OCI-LY1 (cell line): Measurements from ENCODE around the gene SNTG2.

Source experiments
- H2AFZ ChIP-seq: fragments of 200-600 bp; sonication (generic), shearing (Covaris generic); 2 replicates; pipeline ENCODE4 v1.6.0; 2014; ENCODE audit warnings: antibody characterized with exemption, mild to moderate bottlenecking, low read length
- H3F3A ChIP-seq: fragments of 200-600 bp; sonication (generic), shearing (Covaris generic); 2 replicates; pipeline ENCODE4 v1.6.0; 2014; ENCODE audit warnings: mild to moderate bottlenecking, antibody characterized with exemption, low read length, moderate library complexity; ENCODE audit not compliant: insufficient read depth
- H3K27ac ChIP-seq: fragments of 200-600 bp; sonication (generic); 2 replicates; pipeline ENCODE4 v1.5.1; 2014; ENCODE audit warnings: low read length, mixed run types, mild to moderate bottlenecking, low read depth; ENCODE audit not compliant: poor library complexity, severe bottlenecking
- H3K27me3 ChIP-seq: fragments of 200-600 bp; sonication (generic); 2 replicates; pipeline ENCODE4 v1.6.0; 2014; ENCODE audit warnings: antibody characterized with exemption, mild to moderate bottlenecking, low read length, moderate library complexity; ENCODE audit not compliant: insufficient read depth
- H3K36me3 ChIP-seq: fragments of 200-600 bp; sonication (generic); 2 replicates; pipeline ENCODE4 v1.6.1; 2014; ENCODE audit warnings: mild to moderate bottlenecking, antibody characterized with exemption, low read length, moderate library complexity, mixed read lengths; ENCODE audit not compliant: insufficient read depth
- H3K4me1 ChIP-seq: fragments of 200-600 bp; sonication (generic); 2 replicates; pipeline ENCODE4 v1.5.1; 2014; ENCODE audit warnings: mild to moderate bottlenecking, low read length, moderate library complexity; ENCODE audit not compliant: insufficient read depth, severe bottlenecking
- H3K4me2 ChIP-seq: fragments of 200-600 bp; sonication (generic), shearing (Covaris generic); 2 replicates; pipeline ENCODE4 v1.6.1; 2014; ENCODE audit warnings: low read length
- H3K4me3 ChIP-seq: fragments of 200-600 bp; sonication (generic); 2 replicates; pipeline ENCODE4 v1.5.1; 2014; ENCODE audit warnings: low read length, low read depth, mild to moderate bottlenecking, mixed read lengths; ENCODE audit not compliant: poor library complexity, severe bottlenecking
- H3K79me2 ChIP-seq: fragments of 200-600 bp; shearing (Covaris generic); 2 replicates; pipeline ENCODE4 v1.6.1; 2016; ENCODE audit warnings: mixed run types, low read length, mixed read lengths; ENCODE audit not compliant: insufficient read depth
- H3K9ac ChIP-seq: fragments of 200-600 bp; sonication (generic), shearing (Covaris generic); 2 replicates; pipeline ENCODE4 v1.6.1; 2014; ENCODE audit warnings: mild to moderate bottlenecking, low read length, mixed read lengths
- H3K9me2 ChIP-seq: fragments of 200-600 bp; sonication (generic), shearing (Covaris generic); 2 replicates; pipeline ENCODE4 v1.6.1; 2014; ENCODE audit warnings: low read depth, mild to moderate bottlenecking, low read length, mixed read lengths
- H3K9me3 ChIP-seq: fragments of 200-600 bp; shearing (Covaris generic); 2 replicates; pipeline ENCODE4 v1.6.1; 2014; ENCODE audit warnings: low read length, mixed read lengths
- H4K20me1 ChIP-seq: fragments of 200-600 bp; sonication (generic), shearing (Covaris generic); 2 replicates; pipeline ENCODE4 v1.6.0; 2016; ENCODE audit warnings: mild to moderate bottlenecking, low read length; ENCODE audit not compliant: insufficient read depth
- EZH2 ChIP-seq: fragments of 200-600 bp; sonication (generic), shearing (Covaris generic); IDR thresholded peaks from 2 replicates; pipeline ENCODE4 v1.8.0; 2017; ENCODE audit warnings: borderline replicate concordance, mixed run types, mild to moderate bottlenecking, antibody characterized with exemption, low read length, moderate library complexity, mixed read lengths
- TF ChIP-seq, protein P1 (sequence below): fragments of 200-600 bp; sonication (generic), shearing (Covaris generic); IDR thresholded peaks from 2 replicates; pipeline ENCODE4 v1.5.1; 2017; ENCODE audit warnings: mild to moderate bottlenecking, antibody characterized with exemption, low read length, moderate library complexity, mixed read lengths

The SNTG2 gene

DNA sequence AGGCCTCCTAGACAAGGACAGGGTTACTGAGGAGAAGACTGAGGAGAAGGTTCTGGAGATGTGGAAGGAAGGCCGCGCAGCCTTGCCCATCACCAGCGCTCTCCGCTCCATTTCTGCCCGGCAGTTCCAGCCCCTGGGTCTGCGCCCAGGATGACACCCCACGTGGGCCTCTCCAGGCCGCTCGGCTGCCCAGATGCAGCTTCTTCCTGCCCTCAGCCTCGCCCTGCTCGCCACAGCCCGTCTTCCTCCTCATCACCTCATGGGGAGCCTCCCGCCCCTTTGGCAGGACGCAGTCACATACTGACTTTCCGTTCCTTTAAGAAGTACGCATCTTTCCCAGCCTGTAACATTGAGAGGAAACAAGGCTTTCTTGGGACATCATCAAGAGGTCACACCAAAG is 37.1 kb downstream of the SNTG2 start:
- H4K20me1 ChIP-seq: no peaks in the 10 kb centered on the region
- H3K9me3 ChIP-seq: no peaks in the 10 kb centered on the region
- H3K4me3 ChIP-seq: no peak overlapping the region
- H3K9ac ChIP-seq: no peak overlapping the region
- 0 out of 2 replicates have a peak, but pooled peaks cover 3% of the 10 kb centered on the region for H3K27me3 ChIP-seq
- no peaks in the 10 kb centered on the region for H3K36me3 ChIP-seq
- no peak for TF ChIP-seq EZH2
- no peaks in the 10 kb centered on the region for H3K4me1 ChIP-seq
- H3K4me2 ChIP-seq: no peak overlapping the region
- H3K27ac ChIP-seq: no peak overlapping the region
- H3K9me2 ChIP-seq: no peaks in the 10 kb centered on the region
- no peaks in the 10 kb centered on the region for H3K79me2 ChIP-seq
- H2AFZ ChIP-seq: no peak overlapping the region
- H3F3A ChIP-seq: no peaks in the 10 kb centered on the region

DNA sequence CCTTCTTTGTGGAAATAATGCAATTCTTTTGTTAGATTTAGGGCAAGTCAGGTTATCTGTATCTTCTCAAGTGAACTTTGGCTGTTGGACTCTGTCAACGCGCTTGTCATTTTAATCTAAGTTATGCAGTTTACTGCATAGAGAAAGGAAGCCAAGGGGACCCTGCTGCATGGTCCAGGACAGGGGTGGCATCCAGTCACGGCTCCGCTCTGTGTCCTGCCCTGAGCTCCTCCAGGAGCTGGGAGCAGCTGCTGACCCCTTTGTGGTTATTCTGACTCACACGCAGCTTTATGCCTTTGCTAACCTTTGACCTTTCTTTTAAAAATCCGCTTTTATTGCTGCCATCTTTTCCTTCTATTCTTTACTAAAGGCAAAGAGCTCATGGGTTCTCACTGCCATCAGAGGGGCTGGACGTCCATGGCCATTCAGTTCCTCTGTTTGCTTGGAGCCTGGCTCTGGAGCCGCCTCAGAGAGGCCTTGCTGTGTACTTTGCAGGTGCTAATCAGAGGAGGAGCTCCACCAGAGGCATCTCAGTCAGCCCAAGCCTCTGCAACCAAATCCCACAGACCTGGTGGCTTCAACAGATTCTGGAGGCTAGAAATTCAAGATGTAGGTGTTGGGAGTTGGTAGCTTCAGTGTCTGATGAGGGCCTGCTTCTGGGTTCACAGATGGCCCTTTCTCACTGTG is 39.3 kb downstream of the SNTG2 start:
- Histone ChIP-seq H3K9ac (no peak overlapping the region), H3K9me3 (no peaks in the 10 kb centered on the region), H3K79me2 (no peaks in the 10 kb centered on the region), H3K9me2 (no peaks in the 10 kb centered on the region), H3K4me2 (no peak overlapping the region), H3K4me3 (no peak overlapping the region), H3K27ac (no peak overlapping the region), H4K20me1 (no peaks in the 10 kb centered on the region), H3K27me3 (no peaks in the 10 kb centered on the region), H3F3A (no peaks in the 10 kb centered on the region), H3K4me1 (no peaks in the 10 kb centered on the region), H2AFZ (no peak overlapping the region), H3K36me3 (no peaks in the 10 kb centered on the region)
- TF ChIP-seq, protein P1, sequence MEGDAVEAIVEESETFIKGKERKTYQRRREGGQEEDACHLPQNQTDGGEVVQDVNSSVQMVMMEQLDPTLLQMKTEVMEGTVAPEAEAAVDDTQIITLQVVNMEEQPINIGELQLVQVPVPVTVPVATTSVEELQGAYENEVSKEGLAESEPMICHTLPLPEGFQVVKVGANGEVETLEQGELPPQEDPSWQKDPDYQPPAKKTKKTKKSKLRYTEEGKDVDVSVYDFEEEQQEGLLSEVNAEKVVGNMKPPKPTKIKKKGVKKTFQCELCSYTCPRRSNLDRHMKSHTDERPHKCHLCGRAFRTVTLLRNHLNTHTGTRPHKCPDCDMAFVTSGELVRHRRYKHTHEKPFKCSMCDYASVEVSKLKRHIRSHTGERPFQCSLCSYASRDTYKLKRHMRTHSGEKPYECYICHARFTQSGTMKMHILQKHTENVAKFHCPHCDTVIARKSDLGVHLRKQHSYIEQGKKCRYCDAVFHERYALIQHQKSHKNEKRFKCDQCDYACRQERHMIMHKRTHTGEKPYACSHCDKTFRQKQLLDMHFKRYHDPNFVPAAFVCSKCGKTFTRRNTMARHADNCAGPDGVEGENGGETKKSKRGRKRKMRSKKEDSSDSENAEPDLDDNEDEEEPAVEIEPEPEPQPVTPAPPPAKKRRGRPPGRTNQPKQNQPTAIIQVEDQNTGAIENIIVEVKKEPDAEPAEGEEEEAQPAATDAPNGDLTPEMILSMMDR: no peak
- TF ChIP-seq EZH2: no peak

DNA sequence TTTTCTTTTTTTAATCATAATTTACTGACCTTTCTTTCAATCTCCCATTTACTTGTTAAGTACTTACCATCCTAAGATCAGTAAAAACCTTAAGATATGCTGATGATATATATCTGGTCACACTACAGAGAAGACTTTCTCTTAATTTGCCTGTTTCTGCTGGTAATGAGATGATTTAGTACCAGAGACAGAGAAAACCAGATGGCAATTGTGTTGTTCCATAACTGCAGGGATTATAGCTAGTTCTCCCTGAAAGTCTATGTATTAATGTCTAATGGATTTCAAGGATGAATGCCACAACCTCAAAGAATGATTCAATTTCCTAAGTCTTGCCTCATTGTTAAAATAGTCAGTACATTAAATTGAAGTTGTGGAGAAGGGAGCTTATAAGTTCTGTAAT is 40.3 kb downstream of the SNTG2 start:
- H3K9me2 ChIP-seq: no peaks in the 10 kb centered on the region
- H3K9ac ChIP-seq: no peak overlapping the region
- H3K36me3 ChIP-seq: no peaks in the 10 kb centered on the region
- H3K4me2 ChIP-seq: no peak overlapping the region
- no peak overlapping the region for H3K27ac ChIP-seq
- no peak overlapping the region for H3K4me3 ChIP-seq
- TF ChIP-seq EZH2: no peak
- TF ChIP-seq, protein P1: no peak
- no peaks in the 10 kb centered on the region for H3K27me3 ChIP-seq
- no peak overlapping the region for H2AFZ ChIP-seq
- no peaks in the 10 kb centered on the region for H3F3A ChIP-seq
- H4K20me1 ChIP-seq: no peaks in the 10 kb centered on the region
- no peaks in the 10 kb centered on the region for H3K79me2 ChIP-seq
- H3K4me1 ChIP-seq: no peaks in the 10 kb centered on the region
- H3K9me3 ChIP-seq: no peaks in the 10 kb centered on the region

DNA sequence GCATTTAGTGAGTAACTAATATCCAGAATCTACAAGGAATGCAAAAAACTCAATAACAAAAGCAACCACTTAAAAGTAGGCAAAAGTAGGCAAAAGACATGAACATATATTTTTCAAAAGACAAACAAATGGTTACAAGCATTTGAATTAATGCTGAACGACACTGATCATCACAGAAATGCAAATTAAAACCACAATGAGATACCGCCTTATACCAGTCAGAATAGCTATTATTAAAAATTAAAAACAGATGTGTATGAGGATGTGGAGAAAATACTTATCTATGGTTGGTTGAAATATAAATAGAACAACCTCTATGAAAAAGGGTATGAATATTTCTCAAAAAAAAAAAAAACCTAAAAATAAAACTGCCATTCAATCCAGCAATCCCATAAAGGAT is 51.7 kb downstream of the SNTG2 start:
- H3K4me3 ChIP-seq: no peak overlapping the region
- TF ChIP-seq EZH2: no peak
- TF ChIP-seq, protein P1: no peak
- no peaks in the 10 kb centered on the region for H3K36me3 ChIP-seq
- H4K20me1 ChIP-seq: no peaks in the 10 kb centered on the region
- H3K9me3 ChIP-seq: no peaks in the 10 kb centered on the region
- H3K4me1 ChIP-seq: no peaks in the 10 kb centered on the region
- H3K9ac ChIP-seq: no peak overlapping the region
- H3K27me3 ChIP-seq: no peaks in the 10 kb centered on the region
- no peak overlapping the region for H2AFZ ChIP-seq
- H3F3A ChIP-seq: no peaks in the 10 kb centered on the region
- H3K27ac ChIP-seq: no peak overlapping the region
- H3K4me2 ChIP-seq: no peak overlapping the region
- H3K79me2 ChIP-seq: no peaks in the 10 kb centered on the region
- H3K9me2 ChIP-seq: no peaks in the 10 kb centered on the region
